Tibial nerve (tissue), 4 donors: ENCODE data around the gene ARHGEF28. TPM values are rescaled to one million over a fixed set of nuclear protein-coding genes. Genes with fewer than 3 reads are reported as not detected.
A peak's percentile ranks its signal among the peaks of the same experiment; 100 is the strongest.

Source experiments
- DNase-seq, 2 donors: peaks; one replicate each; pipeline ENCODE4 v3.0.0-alpha.2; 2019; ENCODE audit warnings: low spot score in 2 of 2
- H3K27ac ChIP-seq, 4 donors: fragments of 200-600 bp; sonication (generic) in 3 of 4; one replicate each; pipeline ENCODE4 v1.5.1; 2017 to 2019; ENCODE audit warnings: mild to moderate bottlenecking in 1 of 4
- H3K27me3 ChIP-seq, 2 donors: fragments of 200-600 bp; sonication (generic) in 1 of 2; one replicate each; pipeline versions ENCODE4 v1.5.1 to v1.6.0; 2017 to 2019
- H3K36me3 ChIP-seq, 3 donors: fragments of 200-600 bp; sonication (generic); one replicate each; pipeline ENCODE4 v1.5.1; 2018 to 2019
- H3K4me1 ChIP-seq, 4 donors: fragments of 200-600 bp; sonication (generic) in 3 of 4; one replicate each; pipeline ENCODE4 v1.5.1; 2017 to 2019
- H3K4me3 ChIP-seq, 4 donors: fragments of 200-600 bp; sonication (generic) in 3 of 4; one replicate each; pipeline ENCODE4 v1.5.1; 2017 to 2019; ENCODE audit warnings: mild to moderate bottlenecking in 1 of 4, moderate library complexity in 1 of 4
- H3K9me3 ChIP-seq, 4 donors: fragments of 200-600 bp; sonication (generic) in 3 of 4; one replicate each; pipeline ENCODE4 v1.5.1; 2017 to 2019
- CTCF ChIP-seq, 5 experiments: fragments of 200-600 bp in 3 of 5; fragments of 450-650 bp in 2 of 5; sonication (generic) in 3 of 5; IDR thresholded peaks; one replicate each; pipeline ENCODE4 v1.5.1; 2016 to 2019; ENCODE audit warnings: antibody characterized with exemption in 5 of 5, mild to moderate bottlenecking in 3 of 5, moderate library complexity in 2 of 5
- EP300 ChIP-seq, 2 donors: sonication (generic); formaldehyde crosslinking; IDR thresholded peaks; one replicate each; pipeline ENCODE4 v1.6.1; 2017; ENCODE audit warnings: antibody characterized with exemption in 2 of 2, mild to moderate bottlenecking in 1 of 2
- POLR2A ChIP-seq, 2 donors: fragments of 450-650 bp; IDR thresholded peaks; one replicate each; pipeline ENCODE4 v1.6.1; 2017; ENCODE audit warnings: antibody characterized with exemption in 2 of 2, mild to moderate bottlenecking in 2 of 2, moderate library complexity in 2 of 2
- WGBS, 2 donors: methylation state at CpG; one replicate each; pipeline ENCODE4 v1.1.5; 2018; 5-methylcytosine and 5-hydroxymethylcytosine counted together
- total RNA-seq, 4 donors: library from RNA; depleted of rRNA; stranded (reverse); fragments of >200 nt; gene quantifications; one replicate each; pipeline ENCODE4 v1.1.0, GENCODE V29; 2016

Gene ARHGEF28
- total RNA-seq, 4 donors from 2014 or later = 66.0 to 83.9 (median 72.5) TPM

DNA sequence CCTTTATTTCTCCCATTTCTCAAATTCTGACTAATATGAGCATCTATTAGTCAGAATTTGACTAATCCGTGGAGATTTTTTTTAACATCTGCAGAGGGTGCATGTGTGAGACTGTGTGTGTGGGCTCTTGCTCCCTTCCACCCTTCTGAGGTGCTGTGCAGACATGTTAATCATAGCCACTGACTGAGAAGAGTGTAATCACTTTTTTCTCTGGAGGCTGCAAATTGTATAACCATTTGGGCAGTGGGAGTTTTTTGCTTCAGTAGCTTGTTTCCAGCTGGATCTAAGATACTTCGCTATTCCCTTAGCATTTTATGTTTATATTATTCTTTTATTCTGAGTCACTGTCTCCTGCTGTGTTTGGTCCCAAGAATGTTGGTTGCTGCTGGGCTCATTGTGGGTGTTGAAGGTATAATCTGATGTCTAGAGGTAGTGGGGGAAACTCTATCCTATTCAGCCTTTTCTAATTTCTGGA is 66.2 kb downstream of the ARHGEF28 start:
- WGBS, 2 donors = 45 to 56% methylated on average over 2 of the region's 2 CpGs
- no peaks in the 10 kb centered on the region for H3K36me3 ChIP-seq
- no peak for TF ChIP-seq EP300 (IDR thresholded peaks at IDR 0.05)
- no peak for TF ChIP-seq POLR2A (IDR thresholded peaks at IDR 0.05)
- TF ChIP-seq CTCF (IDR thresholded peaks at IDR 0.05) = no peak
- peaks cover 0 to 60% (median 23%) of the 10 kb centered on the region in 4 donors for H3K4me1 ChIP-seq
- peak overlapping the region in 1 of 4 donors; percentile 50 for H3K27ac ChIP-seq
- no peaks in the 10 kb centered on the region for H3K9me3 ChIP-seq
- H3K27me3 ChIP-seq = no peaks in the 10 kb centered on the region
- no peak overlapping the region for H3K4me3 ChIP-seq
- DNase-seq = no peak

DNA sequence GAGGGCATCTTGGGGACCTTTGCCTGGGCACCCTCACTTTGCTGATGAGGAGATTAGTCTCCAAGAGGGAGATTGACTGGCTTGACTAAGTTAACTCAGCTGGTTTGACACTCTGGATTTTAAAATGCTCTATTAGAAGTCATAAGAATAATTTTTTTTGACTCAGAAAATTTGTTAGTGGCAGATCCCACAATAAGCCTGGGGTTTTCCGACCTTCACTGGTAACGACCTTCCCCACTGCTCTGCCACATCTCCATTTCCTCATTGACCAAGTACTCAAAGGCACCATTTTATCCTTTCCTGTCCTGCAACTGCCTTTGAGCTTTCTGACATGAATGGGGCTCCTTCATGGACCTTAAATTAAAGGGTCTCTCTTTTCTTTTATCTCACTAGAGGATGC is 67.0 kb downstream of the ARHGEF28 start:
- TF ChIP-seq POLR2A (IDR thresholded peaks at IDR 0.05) = no peak
- TF ChIP-seq EP300 (IDR thresholded peaks at IDR 0.05) = no peak
- no peak for TF ChIP-seq CTCF (IDR thresholded peaks at IDR 0.05)

DNA sequence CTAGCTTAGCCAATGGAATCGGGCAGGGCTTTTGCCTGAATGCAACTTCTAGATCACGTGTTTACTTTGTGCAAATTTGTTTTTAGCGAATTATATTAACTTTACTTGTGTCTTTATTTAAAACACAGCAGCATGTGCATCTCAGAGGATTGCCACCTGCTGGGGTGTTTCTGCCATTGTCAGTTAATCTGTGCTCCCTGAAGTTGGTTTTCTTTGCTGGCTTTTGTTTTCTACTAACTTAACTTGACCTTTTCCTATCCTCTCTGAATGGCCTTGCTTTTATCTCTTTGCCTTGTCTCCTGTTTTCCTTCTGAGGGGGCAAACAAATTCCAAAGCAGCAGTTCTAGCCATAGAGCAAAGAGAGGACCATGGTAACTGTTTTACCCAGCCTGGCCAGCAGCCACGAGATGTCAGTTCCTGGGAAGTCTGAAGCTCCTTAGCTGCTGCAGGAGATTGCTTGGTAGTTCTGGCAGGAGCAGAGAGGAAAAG is 67.6 kb downstream of the ARHGEF28 start:
- TF ChIP-seq EP300 (IDR thresholded peaks at IDR 0.05) = no peak
- TF ChIP-seq POLR2A (IDR thresholded peaks at IDR 0.05) = no peak
- TF ChIP-seq CTCF (IDR thresholded peaks at IDR 0.05) = peak; percentile 9 to 39 (median 33)
- no peaks in the 10 kb centered on the region for H3K9me3 ChIP-seq
- H3K27me3 ChIP-seq = no peaks in the 10 kb centered on the region
- 43 to 68% methylated on average over 4 of the region's 4 CpGs for WGBS, 2 donors
- peak overlapping the region in 2 of 4 donors; percentile 58 to 68 for H3K27ac ChIP-seq
- H3K4me3 ChIP-seq = no peak overlapping the region
- DNase-seq = no peak
- peaks cover 0 to 60% (median 23%) of the 10 kb centered on the region in 4 donors for H3K4me1 ChIP-seq
- H3K36me3 ChIP-seq = no peaks in the 10 kb centered on the region

More for the DNA sequence above, 67.0 kb downstream of the ARHGEF28 start:
- no peaks in the 10 kb centered on the region for H3K9me3 ChIP-seq
- no peak overlapping the region for H3K4me3 ChIP-seq
- WGBS, 2 donors = 81 to 88% methylated on average over 2 of the region's 2 CpGs
- H3K36me3 ChIP-seq = no peaks in the 10 kb centered on the region
- peak overlapping the region in 2 of 4 donors; percentile 50 to 58 for H3K27ac ChIP-seq
- peaks cover 0 to 60% (median 23%) of the 10 kb centered on the region in 4 donors for H3K4me1 ChIP-seq
- H3K27me3 ChIP-seq = no peaks in the 10 kb centered on the region
- DNase-seq = no peak

GRCh38 chr5:73694089-73694488 is 68.1 kb downstream of the ARHGEF28 start:
- H3K27me3 ChIP-seq = no peaks in the 10 kb centered on the region
- 41 to 62% methylated on average over 2 of the region's 2 CpGs for WGBS, 2 donors
- H3K36me3 ChIP-seq = no peaks in the 10 kb centered on the region
- H3K4me3 ChIP-seq = no peak overlapping the region
- peak overlapping the region in 2 of 4 donors; percentile 58 to 68 for H3K27ac ChIP-seq
- no peak for DNase-seq
- no peaks in the 10 kb centered on the region for H3K9me3 ChIP-seq
- peaks cover 0 to 60% (median 23%) of the 10 kb centered on the region in 4 donors for H3K4me1 ChIP-seq
- TF ChIP-seq CTCF (IDR thresholded peaks at IDR 0.05) (no peak), POLR2A (IDR thresholded peaks at IDR 0.05) (no peak), EP300 (IDR thresholded peaks at IDR 0.05) (no peak)

GRCh38 chr5:73698011-73698410 is 72.0 kb downstream of the ARHGEF28 start:
- Histone ChIP-seq H3K27me3 (no peaks in the 10 kb centered on the region), H3K36me3 (no peaks in the 10 kb centered on the region), H3K4me3 (no peak overlapping the region), H3K9me3 (no peaks in the 10 kb centered on the region), H3K27ac (no peak overlapping the region), H3K4me1 (peaks cover 0 to 45% (median 16%) of the 10 kb centered on the region in 4 donors)
- no peak for DNase-seq
- WGBS, 2 donors = 87 to 88% methylated on average over 3 of the region's 3 CpGs
- TF ChIP-seq EP300 (IDR thresholded peaks at IDR 0.05) = no peak
- TF ChIP-seq CTCF (IDR thresholded peaks at IDR 0.05) = no peak
- no peak for TF ChIP-seq POLR2A (IDR thresholded peaks at IDR 0.05)
